Measurements from ENCODE around the gene CBX7. TPM values are rescaled to one million over a fixed set of nuclear protein-coding genes. Genes with fewer than 3 reads are reported as not detected.

CBX7 gene
- total and polyA plus RNA-seq, 2 experiments from 2014 or later, result 2.5 to 10.4 TPM

GRCh38 chr22:39081598-39081997, 70.9 kb downstream of the CBX7 start:
- no peak overlapping the region for H3K4me2 ChIP-seq (ENCODE audit: unreplicated experiment)
- H3F3A ChIP-seq (ENCODE audit: insufficient read depth), result no peaks in the 10 kb centered on the region
- no peak for TF ChIP-seq EZH2phosphoT487 (IDR thresholded peaks at IDR 0.05; ENCODE audit: insufficient read depth, low read depth)
- no peak for TF ChIP-seq EZH2 (IDR thresholded peaks at IDR 0.05; ENCODE audit: insufficient read depth, poor library complexity, severe bottlenecking)
- no peaks in the 10 kb centered on the region for H3K36me3 ChIP-seq (ENCODE audit: low read depth)
- in situ Hi-C loops (cut with MboI), result no loop called here
- no peaks in the 10 kb centered on the region for H3K27me3 ChIP-seq (replicated peaks; ENCODE audit: insufficient read depth)
- H3K9ac ChIP-seq, result no peak overlapping the region
- no peaks in the 10 kb centered on the region for H3K9me3 ChIP-seq (ENCODE audit: low read depth)
- H3K27ac ChIP-seq, result no peak overlapping the region
- 80 to 87% methylated on average over 8 of the region's 8 CpGs for WGBS, 2 experiments (ENCODE audit: low coverage in 1 of 2, low lambda C conversion rate in 2 of 2, missing lambda C conversion rate in 2 of 2)
- H3K79me2 ChIP-seq (ENCODE audit: insufficient read depth), result no peaks in the 10 kb centered on the region
- no peaks in the 10 kb centered on the region for H4K20me1 ChIP-seq (ENCODE audit: insufficient read depth)
- DNase-seq, result no peak
- H3K4me3 ChIP-seq, result no peak overlapping the region
- no peak overlapping the region for H2AFZ ChIP-seq
- H3K4me1 ChIP-seq (ENCODE audit: insufficient read depth), result no peaks in the 10 kb centered on the region
- H3K9me2 ChIP-seq (ENCODE audit: insufficient read depth), result no peaks in the 10 kb centered on the region

DNA sequence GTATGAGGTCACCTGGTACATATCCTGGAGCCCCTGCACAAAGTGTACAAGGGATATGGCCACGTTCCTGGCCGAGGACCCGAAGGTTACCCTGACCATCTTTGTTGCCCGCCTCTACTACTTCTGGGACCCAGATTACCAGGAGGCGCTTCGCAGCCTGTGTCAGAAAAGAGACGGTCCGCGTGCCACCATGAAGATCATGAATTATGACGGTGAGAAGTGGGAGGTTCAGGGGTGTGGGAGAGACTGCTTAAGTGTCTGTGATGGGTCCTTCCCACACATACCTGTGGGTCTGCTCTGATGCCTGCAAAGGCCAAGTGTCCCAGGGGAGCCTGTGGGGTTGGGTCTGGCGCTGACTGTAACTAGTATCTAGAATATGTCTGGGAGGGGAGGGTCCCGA, 71.5 kb downstream of the CBX7 start:
- H3K9me2 ChIP-seq (ENCODE audit: insufficient read depth), result no peaks in the 10 kb centered on the region
- TF ChIP-seq EZH2 (IDR thresholded peaks at IDR 0.05; ENCODE audit: insufficient read depth, poor library complexity, severe bottlenecking), result no peak
- no peak for TF ChIP-seq EZH2phosphoT487 (IDR thresholded peaks at IDR 0.05; ENCODE audit: insufficient read depth, low read depth)
- H3K4me3 ChIP-seq, result no peak overlapping the region
- no peak overlapping the region for H3K4me2 ChIP-seq (ENCODE audit: unreplicated experiment)
- no peak overlapping the region for H3K9ac ChIP-seq
- H3F3A ChIP-seq (ENCODE audit: insufficient read depth), result no peaks in the 10 kb centered on the region
- no peak overlapping the region for H2AFZ ChIP-seq
- H3K36me3 ChIP-seq (ENCODE audit: low read depth), result no peaks in the 10 kb centered on the region
- no peaks in the 10 kb centered on the region for H3K9me3 ChIP-seq (ENCODE audit: low read depth)
- in situ Hi-C loops (cut with MboI), result no loop called here
- no peaks in the 10 kb centered on the region for H4K20me1 ChIP-seq (ENCODE audit: insufficient read depth)
- no peaks in the 10 kb centered on the region for H3K27me3 ChIP-seq (replicated peaks; ENCODE audit: insufficient read depth)
- WGBS, 2 experiments (ENCODE audit: low coverage in 1 of 2, low lambda C conversion rate in 2 of 2, missing lambda C conversion rate in 2 of 2), result 88 to 91% methylated on average over 12 of the region's 12 CpGs
- no peaks in the 10 kb centered on the region for H3K4me1 ChIP-seq (ENCODE audit: insufficient read depth)
- no peak for DNase-seq
- H3K27ac ChIP-seq, result no peak overlapping the region
- no peaks in the 10 kb centered on the region for H3K79me2 ChIP-seq (ENCODE audit: insufficient read depth)

Small RNAs within 50 kb of the gene (small RNA-seq; reads per million reads assigned to genes)
- not detected for gene COX5BP7 (ENCODE audit: low read depth, low replicate concordance)

Other genes starting within 250 kb of the CBX7 start
- gene APOBEC3A, start 195.1 kb downstream of the CBX7 start, total RNA-seq (2014; rRNA removed; shearing (Covaris generic)), result not detected in 2 replicates
- gene APOBEC3A, start 195.1 kb downstream of the CBX7 start, polyA plus RNA-seq (2016; fragmentation: Nextera tagmentation; extraction: Ambion mirVana), result not detected in 2 replicates
- 2.3 and 4.1 TPM in 2 replicates for gene APOBEC3B, start 170.3 kb downstream of the CBX7 start, total RNA-seq (2014; rRNA removed; shearing (Covaris generic))
- 10.6 and 11.9 TPM in 2 replicates for gene APOBEC3B, start 170.3 kb downstream of the CBX7 start, polyA plus RNA-seq (2016; fragmentation: Nextera tagmentation; extraction: Ambion mirVana)
- 6.6 and 7.6 TPM in 2 replicates for gene APOBEC3C, start 138.4 kb downstream of the CBX7 start, total RNA-seq (2014; rRNA removed; shearing (Covaris generic))
- 104 and 111 TPM in 2 replicates for gene APOBEC3C, start 138.4 kb downstream of the CBX7 start, polyA plus RNA-seq (2016; fragmentation: Nextera tagmentation; extraction: Ambion mirVana)
- gene APOBEC3D, start 131.6 kb downstream of the CBX7 start, total RNA-seq (2014; rRNA removed; shearing (Covaris generic)), result 0.13 and 1.3 TPM in 2 replicates
- gene APOBEC3D, start 131.6 kb downstream of the CBX7 start, polyA plus RNA-seq (2016; fragmentation: Nextera tagmentation; extraction: Ambion mirVana), result 0.98 and 1.0 TPM in 2 replicates
- gene APOBEC3F, start 111.8 kb downstream of the CBX7 start, total RNA-seq (2014; rRNA removed; shearing (Covaris generic)), result 0.51 and 10.1 TPM in 2 replicates
- 6.2 and 7.3 TPM in 2 replicates for gene APOBEC3F, start 111.8 kb downstream of the CBX7 start, polyA plus RNA-seq (2016; fragmentation: Nextera tagmentation; extraction: Ambion mirVana)
- gene APOBEC3G, start 75.4 kb downstream of the CBX7 start, total RNA-seq (2014; rRNA removed; shearing (Covaris generic)), result 5.1 and 7.5 TPM in 2 replicates
- gene APOBEC3G, start 75.4 kb downstream of the CBX7 start, polyA plus RNA-seq (2016; fragmentation: Nextera tagmentation; extraction: Ambion mirVana), result 5.2 and 5.4 TPM in 2 replicates
- not detected in 2 replicates for gene APOBEC3H, start 55.4 kb downstream of the CBX7 start, total RNA-seq (2014; rRNA removed; shearing (Covaris generic))
- not detected in 2 replicates for gene APOBEC3H, start 55.4 kb downstream of the CBX7 start, polyA plus RNA-seq (2016; fragmentation: Nextera tagmentation; extraction: Ambion mirVana)
- gene PDGFB, start 92.3 kb upstream of the CBX7 start, total RNA-seq (2014; rRNA removed; shearing (Covaris generic)), result not detected in 2 replicates
- 0.14 and 0.49 TPM in 2 replicates for gene PDGFB, start 92.3 kb upstream of the CBX7 start, polyA plus RNA-seq (2016; fragmentation: Nextera tagmentation; extraction: Ambion mirVana)
- gene RPL3, start 166.9 kb upstream of the CBX7 start, total RNA-seq (2014; rRNA removed; shearing (Covaris generic)), result 1,555 and 2,353 TPM in 2 replicates
- gene RPL3, start 166.9 kb upstream of the CBX7 start, polyA plus RNA-seq (2016; fragmentation: Nextera tagmentation; extraction: Ambion mirVana), result 920 and 929 TPM in 2 replicates
- gene SYNGR1, start 197.3 kb upstream of the CBX7 start, total RNA-seq (2014; rRNA removed; shearing (Covaris generic)), result 5.2 and 6.1 TPM in 2 replicates
- gene SYNGR1, start 197.3 kb upstream of the CBX7 start, polyA plus RNA-seq (2016; fragmentation: Nextera tagmentation; extraction: Ambion mirVana), result 20.3 and 23.2 TPM in 2 replicates
- 13.4 and 16.9 TPM in 2 replicates for gene TAB1, start 247.1 kb upstream of the CBX7 start, total RNA-seq (2014; rRNA removed; shearing (Covaris generic))
- gene TAB1, start 247.1 kb upstream of the CBX7 start, polyA plus RNA-seq (2016; fragmentation: Nextera tagmentation; extraction: Ambion mirVana), result 12.1 and 13.9 TPM in 2 replicates